ENCODE results near the gene VWC2.

Gene VWC2

DNA sequence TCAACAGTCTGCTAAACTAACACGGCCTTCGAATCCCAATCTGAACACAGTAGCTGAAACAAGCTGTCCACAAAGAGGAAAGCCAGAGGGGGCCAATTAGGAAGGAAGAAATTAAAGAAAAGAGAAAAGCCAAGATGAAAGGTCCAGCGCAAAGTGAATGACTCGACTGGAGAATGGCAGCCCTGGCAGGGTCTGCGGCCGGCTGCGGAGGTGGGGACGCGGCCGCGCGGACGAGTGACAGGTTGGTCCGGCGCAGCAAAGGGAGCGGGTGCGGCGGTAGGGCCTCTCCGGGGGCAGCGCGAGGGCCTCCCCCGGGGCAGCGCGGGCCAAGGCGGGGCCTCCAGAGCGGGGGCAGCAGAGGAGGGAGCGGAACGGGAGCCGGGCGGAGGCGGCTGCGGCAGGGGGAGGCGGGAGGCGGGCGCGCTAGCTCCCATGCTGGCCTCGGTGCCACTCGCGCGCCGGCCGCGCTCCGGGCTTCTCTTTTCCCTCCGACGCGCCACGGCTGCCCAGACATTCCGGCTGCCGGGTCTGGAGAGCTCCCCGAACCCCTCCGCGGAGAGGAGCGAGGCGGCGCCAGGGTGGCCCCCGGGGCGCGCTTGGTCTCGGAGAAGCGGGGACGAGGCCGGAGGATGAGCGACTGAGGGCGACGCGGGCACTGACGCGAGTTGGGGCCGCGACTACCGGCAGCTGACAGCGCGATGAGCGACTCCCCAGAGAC is at the start of gene VWC2:
Gene VWC2 (plus strand): TSS at position 421 of the 718 bp plus-strand sequence. CDS start 1,798 bp downstream, outside the sequence.
- TF ChIP-seq, protein P1, sequence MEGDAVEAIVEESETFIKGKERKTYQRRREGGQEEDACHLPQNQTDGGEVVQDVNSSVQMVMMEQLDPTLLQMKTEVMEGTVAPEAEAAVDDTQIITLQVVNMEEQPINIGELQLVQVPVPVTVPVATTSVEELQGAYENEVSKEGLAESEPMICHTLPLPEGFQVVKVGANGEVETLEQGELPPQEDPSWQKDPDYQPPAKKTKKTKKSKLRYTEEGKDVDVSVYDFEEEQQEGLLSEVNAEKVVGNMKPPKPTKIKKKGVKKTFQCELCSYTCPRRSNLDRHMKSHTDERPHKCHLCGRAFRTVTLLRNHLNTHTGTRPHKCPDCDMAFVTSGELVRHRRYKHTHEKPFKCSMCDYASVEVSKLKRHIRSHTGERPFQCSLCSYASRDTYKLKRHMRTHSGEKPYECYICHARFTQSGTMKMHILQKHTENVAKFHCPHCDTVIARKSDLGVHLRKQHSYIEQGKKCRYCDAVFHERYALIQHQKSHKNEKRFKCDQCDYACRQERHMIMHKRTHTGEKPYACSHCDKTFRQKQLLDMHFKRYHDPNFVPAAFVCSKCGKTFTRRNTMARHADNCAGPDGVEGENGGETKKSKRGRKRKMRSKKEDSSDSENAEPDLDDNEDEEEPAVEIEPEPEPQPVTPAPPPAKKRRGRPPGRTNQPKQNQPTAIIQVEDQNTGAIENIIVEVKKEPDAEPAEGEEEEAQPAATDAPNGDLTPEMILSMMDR (IDR thresholded peaks at IDR 0.05; ENCODE audit: extremely low read depth, missing control alignments), result no peak
- DNase-seq (ENCODE audit: low spot score), result peak; percentile 56

GRCh38 chr7:49724071-49724470 is 49.4 kb upstream of the VWC2 start:
- TF ChIP-seq, protein P1 (IDR thresholded peaks at IDR 0.05; ENCODE audit: extremely low read depth, missing control alignments), result no peak
- DNase-seq (ENCODE audit: low spot score), result no peak

DNA sequence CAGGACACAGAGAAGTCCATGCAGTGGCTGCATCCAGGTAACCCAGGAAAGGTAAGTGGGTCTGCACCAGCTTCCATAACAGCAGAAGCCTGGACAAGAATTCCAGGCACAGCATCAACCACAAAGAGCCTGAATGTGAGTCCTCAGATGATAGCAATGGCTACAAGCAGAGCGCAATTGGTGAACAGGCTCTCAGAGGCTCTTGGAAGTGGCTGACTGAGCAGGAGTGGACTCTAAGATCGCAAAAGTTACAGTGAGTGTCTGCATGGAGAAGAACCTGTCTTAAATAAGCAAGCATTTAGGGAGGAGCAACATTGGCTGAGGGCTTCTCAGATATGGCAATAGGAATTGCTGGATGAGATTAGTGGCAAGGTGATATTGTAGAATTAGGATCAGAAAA is 41.6 kb upstream of the VWC2 start:
- TF ChIP-seq, protein P1 (IDR thresholded peaks at IDR 0.05; ENCODE audit: extremely low read depth, missing control alignments), result no peak
- DNase-seq (ENCODE audit: low spot score), result no peak

- DNase-seq (ENCODE audit: low spot score), result no peak
- TF ChIP-seq, protein P1 (IDR thresholded peaks at IDR 0.05; ENCODE audit: extremely low read depth, missing control alignments), result no peak
These were observed 10.8 kb upstream of the VWC2 start for GRCh38 chr7:49762666-49763065.

DNA sequence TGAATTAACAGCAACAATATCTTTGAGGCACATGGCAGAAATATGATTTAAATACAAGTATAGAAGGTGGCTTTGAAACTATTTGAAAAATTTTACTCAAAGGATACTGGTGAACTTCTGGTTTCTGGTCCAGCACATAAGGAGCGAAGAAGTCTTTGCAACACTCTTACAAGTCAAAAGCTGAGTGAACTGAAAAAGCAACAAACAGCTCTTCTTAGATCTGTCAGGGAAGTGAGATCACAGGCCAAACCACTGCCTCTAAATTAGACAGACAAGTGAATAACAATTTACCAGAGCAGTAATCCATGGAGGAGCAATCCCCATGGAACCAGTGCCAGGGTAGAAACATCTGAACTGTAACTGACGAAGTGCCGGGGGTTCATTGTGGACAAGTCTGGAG is 9.6 kb upstream of the VWC2 start:
- no peak for DNase-seq (ENCODE audit: low spot score)
- TF ChIP-seq, protein P1 (IDR thresholded peaks at IDR 0.05; ENCODE audit: extremely low read depth, missing control alignments), result no peak

DNA sequence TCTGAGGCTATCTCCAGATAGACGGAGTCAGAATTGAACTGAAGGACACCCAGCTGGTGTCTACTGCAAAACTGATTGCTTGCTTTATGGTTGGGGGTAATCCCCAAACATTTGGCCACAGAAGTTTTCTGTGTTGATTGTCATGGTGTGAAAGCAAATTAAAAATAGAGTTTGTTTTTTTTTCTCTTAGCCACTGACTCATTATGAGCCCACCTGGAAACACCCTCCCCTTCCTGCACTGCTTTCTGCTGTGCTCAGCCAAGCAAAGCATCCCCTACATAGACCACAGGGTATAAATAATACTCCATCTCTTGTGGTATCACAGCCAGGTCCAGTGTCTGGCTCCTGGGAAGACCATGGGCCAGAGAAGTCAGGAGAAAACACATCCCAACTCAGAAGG is 6.5 kb upstream of the VWC2 start:
- DNase-seq (ENCODE audit: low spot score), result peak; percentile 78
- TF ChIP-seq, protein P1 (IDR thresholded peaks at IDR 0.05; ENCODE audit: extremely low read depth, missing control alignments), result no peak

DNA sequence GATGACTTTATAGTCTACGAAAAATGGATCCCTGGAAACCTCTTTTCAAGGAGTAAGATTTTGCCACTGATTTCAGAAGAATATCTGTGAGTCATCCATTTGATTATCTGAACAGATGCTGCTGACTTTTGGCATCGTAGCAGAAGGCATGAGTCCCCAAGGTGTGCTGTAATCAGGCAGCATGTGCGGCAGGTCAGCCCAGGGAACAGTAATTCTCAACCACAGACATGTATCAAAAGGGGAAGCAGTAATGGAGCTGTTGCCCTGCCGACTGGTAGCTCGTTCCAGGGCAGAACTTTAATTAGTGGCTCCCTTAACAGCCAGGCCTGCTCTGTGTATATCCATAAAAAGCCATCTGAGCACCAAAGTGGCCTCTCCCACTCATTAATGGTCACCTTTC is 5.7 kb upstream of the VWC2 start:
- TF ChIP-seq, protein P1 (IDR thresholded peaks at IDR 0.05; ENCODE audit: extremely low read depth, missing control alignments), result no peak
- DNase-seq (ENCODE audit: low spot score), result no peak
